GM21723 (cell line): ENCODE results near the gene FSCB.
"Not testable (repeated sequence)": the region's sequence is repeated elsewhere in the genome, so short reads cannot be mapped to it uniquely, and the experiment has no call there.

ENCODE experiments used
- ATAC-seq: cut with Tn5 transposase; IDR thresholded peaks from one replicate; pipeline ENCODE4 v1.9.1; 2021; ENCODE audit warnings: mild to moderate bottlenecking, moderate library complexity; ENCODE audit not compliant: unreplicated experiment

The FSCB gene, protein sequence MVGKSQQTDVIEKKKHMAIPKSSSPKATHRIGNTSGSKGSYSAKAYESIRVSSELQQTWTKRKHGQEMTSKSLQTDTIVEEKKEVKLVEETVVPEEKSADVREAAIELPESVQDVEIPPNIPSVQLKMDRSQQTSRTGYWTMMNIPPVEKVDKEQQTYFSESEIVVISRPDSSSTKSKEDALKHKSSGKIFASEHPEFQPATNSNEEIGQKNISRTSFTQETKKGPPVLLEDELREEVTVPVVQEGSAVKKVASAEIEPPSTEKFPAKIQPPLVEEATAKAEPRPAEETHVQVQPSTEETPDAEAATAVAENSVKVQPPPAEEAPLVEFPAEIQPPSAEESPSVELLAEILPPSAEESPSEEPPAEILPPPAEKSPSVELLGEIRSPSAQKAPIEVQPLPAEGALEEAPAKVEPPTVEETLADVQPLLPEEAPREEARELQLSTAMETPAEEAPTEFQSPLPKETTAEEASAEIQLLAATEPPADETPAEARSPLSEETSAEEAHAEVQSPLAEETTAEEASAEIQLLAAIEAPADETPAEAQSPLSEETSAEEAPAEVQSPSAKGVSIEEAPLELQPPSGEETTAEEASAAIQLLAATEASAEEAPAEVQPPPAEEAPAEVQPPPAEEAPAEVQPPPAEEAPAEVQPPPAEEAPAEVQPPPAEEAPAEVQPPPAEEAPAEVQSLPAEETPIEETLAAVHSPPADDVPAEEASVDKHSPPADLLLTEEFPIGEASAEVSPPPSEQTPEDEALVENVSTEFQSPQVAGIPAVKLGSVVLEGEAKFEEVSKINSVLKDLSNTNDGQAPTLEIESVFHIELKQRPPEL

DNA sequence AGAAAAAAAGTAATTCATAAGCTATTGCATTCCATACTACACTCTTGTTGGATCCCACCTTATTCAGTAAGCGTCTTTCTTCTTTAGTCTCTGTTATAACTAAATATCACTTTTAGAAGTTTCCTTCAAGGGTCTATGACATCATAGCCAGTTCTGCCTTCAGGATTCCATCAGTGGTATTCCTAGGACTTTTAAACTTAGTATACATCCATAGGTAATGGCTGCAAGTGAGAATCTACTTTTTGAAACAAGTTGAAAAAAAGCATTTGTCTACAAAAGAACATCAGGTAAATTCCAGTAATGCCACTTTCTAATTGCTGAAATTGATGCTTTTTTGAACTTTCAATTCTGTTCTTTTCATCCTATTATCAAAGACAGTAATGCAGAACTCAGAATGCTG is at the start of gene FSCB:
Gene FSCB (minus strand): TSS at position 101 of the 400 bp plus-strand sequence. CDS start 296 bp downstream, outside the sequence.
- no peak for ATAC-seq

DNA sequence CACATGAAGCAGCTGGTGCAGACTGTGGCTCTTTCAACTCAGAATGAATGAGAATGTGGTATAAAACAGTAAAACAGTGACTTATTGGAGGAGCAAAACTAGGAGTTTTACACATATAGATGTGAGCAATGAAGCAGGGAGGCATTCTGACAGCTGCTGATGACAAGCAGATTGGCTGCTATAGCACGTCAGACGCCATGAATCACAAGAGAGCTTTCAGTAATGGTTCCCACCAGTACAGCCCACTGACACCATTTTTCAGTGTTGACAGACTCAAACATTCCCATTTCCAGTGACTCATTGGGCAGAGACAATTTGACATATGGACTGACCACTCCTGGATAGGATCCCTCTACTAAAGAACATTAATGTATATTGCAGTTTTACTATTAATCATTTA is 24.6 kb upstream of the FSCB start:
- no peak for ATAC-seq

DNA sequence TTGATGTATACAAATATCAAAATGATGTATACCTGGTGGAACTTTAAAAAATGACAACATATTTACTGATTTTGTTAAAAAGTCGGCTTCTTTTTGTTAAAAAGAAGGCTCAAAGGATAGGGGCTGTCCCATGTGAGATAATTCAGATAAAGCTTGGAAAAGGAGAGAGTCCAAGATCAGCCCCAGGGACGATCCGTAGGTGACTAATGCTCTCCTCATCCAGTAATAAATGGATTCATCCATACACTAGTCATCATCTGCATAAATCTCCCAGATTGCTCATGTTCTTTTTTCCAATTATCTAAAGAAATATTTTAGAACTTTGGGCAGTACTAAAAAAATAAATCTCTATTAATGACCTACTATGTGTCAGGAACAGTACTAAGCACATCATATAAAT is 23.4 kb upstream of the FSCB start:
- ATAC-seq: no peak

DNA sequence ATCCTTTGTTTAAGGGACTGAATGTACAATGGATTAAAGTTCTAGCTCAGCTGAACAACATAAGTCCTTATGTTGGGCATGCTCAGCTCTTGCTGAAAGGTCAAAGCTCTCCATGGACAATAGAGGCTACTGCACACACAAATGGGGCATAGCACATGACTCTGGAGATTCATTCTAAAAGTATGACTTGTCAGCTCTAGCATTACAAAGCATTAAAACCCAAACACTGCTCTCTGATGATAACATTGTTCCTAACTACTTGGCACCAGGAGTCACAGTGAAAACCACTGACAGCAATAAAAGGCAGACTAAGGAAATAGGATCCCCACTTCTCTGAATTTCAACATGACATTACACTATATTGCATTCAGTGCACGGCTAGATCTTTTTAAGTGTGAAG is 21.9 kb upstream of the FSCB start:
- no peak for ATAC-seq

DNA sequence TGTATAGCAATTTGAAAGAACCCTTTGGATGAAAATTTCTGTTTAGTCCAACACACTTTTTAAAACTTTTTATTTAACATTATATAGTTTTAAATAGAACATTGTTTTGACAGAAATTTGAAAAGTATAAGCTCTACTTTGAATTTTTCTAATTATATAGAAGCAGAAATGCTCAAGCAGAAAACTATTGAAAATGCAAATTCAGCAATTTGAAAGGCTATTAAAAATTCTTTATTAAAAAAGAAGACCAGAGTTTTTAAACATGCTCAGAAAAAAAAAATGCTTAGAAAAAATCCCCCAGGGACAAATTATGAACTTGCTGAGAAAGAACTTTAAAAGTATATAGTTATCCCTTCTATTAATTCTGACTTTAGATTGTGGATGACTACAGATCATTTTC is 21.1 kb upstream of the FSCB start:
- ATAC-seq: no peak

DNA sequence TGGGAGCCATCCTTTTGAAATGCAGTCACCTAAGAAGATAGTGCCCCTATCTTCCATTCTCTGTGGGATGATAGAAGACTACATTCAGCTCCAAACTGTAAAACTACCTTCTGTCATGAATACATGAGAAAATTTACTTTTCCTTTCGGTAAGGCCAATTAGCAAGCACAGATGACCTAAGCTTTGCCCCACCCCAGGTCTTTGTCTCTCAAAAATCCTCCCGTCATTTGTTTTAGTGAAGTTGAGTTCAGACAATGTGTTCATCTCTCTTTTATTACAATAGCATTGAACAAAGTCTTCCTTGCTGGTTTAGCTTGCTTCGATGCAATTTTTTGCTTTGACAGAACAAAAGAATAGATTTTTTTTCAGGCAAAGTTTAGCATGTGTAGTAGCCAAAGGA is 18.2 kb upstream of the FSCB start:
- no peak for ATAC-seq

DNA sequence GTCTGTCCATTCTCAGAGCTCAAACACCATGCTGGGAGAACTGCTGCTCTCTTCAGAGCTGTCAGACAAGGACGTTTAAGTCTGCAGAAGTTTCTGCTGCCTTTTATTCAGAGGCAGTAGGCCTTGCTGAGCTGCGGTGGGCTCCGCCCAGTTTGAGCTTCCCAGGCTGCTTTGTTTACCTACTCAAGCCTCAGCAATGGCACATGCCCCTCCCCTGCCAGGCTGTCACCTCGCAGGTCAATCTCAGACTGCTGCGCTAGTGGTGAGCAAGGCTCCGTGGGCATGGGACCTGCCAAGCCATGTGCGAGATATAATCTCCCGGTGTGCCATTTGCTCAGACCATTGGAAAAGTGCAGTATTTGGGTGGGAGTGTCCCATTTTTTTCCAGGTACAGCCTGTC is 8.6 kb upstream of the FSCB start:
- not testable (repeated sequence) for ATAC-seq

DNA sequence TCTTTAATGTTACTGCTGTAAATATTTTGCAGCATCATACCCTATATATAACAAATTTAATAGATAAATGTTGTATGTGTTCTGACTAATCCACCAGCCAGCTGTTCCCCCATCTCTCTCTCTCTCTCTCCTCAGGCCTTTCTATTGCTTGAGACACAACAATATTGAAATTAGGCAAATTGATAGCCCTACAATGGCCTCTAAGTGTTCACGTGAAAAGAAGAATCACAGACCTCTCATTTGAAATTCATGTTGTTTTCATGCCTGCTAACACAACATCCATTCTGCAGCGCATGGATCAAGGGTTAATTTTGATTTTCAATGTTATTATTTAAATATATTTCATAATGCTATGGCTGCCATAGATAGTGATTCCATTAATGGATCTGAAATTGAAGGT is 1.8 kb upstream of the FSCB start:
- no peak for ATAC-seq

DNA sequence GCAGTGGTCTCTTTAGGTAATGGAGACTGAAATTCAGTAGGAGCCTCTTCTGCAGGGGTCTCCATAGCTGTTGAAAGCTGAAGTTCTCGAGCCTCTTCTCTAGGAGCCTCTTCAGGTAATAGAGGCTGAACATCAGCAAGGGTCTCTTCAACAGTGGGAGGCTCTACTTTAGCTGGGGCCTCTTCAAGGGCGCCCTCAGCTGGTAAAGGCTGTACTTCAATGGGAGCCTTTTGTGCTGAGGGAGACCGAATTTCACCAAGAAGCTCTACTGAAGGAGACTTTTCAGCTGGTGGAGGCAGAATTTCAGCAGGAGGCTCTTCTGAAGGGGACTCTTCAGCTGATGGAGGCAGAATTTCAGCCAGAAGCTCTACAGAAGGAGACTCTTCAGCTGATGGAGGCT is 1.5 kb downstream of the FSCB start:
- ATAC-seq: no peak

DNA sequence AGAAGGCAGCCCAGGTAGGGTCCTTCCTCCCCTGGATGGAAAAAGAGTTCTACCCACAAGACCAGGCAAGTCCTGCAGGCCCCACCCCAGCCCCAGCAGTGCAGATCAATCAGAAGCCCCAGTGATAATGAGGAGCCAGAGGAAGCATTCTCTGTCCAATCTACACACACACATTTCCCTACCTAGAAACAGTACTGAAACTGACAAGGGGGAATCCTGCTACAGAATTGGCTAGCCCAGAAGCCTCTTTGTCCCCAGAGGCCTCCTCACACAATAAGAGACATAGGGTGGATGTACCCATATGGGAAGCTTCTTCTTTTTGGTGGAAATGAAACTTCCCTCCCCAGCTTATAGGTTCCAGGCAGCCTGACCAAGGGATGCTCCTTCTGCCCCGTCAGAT is 9.9 kb downstream of the FSCB start:
- ATAC-seq: no peak

DNA sequence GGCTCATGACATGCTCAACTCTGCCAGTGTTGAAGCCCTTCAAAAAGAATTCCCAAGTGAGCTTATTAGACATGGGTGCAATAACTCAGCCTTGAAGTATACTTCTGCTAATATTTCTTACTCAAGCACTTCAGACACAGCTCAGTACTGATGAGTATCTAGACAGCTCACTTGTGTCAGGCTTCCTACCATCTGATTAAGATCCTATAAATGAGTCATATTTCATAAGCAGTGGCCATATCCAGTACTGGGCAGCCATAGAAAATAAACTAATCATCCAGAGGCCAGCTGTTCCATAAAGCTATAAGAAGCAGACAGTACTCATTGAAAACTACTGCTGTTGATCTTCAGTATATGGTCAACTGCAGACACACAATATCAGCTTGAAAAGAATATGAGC is 12.9 kb downstream of the FSCB start:
- ATAC-seq: no peak

DNA sequence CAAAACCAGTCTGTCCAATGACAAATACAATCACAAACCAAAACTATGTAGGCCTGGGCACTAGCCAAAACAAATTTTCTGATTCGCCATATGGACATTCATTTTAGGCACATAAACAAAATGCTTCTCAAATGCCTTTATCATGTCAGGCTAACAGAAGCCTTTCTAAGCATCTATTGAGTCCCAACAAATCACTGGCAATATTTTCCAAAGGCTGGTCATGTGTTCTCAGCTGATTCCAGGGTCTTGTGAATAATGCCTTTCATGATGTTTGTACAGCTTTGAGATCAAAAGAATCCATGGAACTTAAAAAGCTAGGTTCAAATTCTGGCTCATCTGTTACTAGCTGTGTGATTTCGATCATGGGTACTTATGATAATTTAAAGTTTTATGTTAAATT is 16.1 kb downstream of the FSCB start:
- no peak for ATAC-seq

DNA sequence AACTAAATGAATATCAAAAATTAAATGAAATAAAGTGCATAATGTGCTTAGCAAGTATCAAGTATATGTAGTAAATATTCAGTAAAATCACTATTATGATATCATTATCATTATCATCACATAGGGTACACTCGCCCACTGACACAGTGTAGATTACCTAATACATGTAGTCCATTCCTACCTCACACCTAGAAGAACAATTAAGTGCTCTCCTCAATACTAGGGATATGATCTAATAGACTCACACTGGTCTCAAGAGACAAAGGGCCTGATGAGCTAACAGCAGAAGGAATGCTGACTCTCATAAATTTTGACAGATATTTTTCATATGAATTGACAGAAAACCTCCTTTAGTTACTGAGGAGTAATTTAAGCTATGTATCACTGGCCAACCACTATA is 29.1 kb downstream of the FSCB start:
- no peak for ATAC-seq

DNA sequence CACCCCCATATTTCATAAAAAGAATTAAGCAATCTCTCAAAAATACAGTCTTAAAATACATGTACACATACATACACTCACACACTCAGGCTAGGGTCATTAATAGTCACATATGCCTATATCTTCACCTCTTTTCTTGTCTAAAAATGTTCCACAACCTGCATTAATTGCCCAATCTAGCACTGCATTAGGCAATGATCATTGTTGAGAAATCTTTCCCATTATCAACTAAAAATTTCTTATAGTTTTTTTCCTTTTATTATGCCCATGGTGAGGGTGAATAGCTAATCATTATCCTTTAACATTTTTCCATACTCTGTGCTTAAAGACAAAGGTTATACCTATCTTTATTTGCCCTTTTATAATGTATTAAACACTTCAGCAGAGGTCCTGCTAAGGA is 38.3 kb downstream of the FSCB start:
- ATAC-seq: no peak

DNA sequence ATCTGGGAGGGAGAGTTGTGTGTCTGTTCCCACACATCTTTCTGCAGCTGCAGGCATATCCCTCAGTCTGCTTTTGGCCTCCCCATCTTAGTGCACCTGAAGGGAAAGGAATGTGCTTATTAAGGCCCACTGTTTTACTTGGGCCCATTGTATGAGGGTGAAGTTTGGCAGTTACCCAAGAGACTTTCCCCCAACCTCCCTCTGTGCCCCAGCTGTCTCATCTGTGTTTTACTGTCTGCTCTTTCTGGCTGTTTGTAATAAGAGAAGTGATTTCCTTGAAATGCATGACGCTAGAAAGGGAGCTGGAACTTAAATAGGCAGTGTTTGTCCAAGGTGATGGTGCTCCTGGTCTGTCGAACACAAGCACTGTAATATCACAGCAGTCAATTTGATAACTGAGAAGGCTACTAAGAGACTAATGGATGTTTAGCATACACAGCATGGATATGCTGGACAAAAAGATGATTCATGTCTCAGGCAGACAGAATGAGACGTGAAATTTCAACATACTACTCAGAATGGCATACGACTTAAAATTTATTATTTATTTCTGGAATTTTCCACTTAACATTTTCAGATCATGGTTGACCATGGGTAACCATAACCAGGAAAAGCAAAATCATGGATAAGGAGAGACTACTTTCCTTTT is 43.6 kb downstream of the FSCB start:
- no peak for ATAC-seq

DNA sequence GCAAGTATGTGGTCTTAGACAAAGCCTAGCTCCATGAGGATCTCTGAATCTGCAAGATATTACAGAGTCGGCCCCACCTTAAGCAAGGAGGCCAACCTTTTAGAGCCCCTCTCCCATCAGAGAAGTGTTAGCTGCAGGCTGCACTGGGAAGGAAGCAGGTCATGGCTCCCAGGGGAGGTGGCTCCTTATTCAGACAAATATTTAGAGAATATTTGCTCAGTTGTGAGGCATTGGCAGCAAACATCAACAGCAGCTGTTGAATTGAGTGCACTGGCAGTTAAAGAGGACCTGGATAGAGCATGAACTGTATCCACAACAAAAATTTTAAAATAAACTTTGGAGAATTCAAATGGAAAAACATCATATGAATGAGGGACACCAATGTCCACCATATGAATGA is 44.7 kb downstream of the FSCB start:
- ATAC-seq: no peak

DNA sequence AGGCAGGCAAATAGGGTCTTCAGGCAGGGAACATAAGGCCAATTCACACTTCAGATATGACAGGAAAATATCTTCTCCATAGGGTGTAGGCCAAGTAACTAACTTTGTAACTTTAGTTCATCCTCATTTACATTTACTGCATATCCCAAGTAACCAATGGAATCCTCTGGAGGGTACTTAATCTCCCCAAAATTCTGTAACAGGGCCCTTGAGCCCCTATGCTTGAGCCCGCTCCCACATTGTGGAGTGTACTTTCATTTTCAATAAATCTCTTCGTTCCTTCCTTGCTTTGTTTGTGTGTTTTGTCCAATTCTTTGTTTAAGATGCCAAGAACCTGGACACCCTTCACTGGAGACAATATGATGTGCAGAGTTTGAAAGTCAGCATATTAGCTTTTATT is 45.3 kb downstream of the FSCB start:
- ATAC-seq: no peak
